ENCODE results near the gene UBL4A. TPM values are rescaled to one million over a fixed set of nuclear protein-coding genes. Genes with fewer than 3 reads are reported as not detected.

UBL4A gene
- polyA plus RNA-seq, 1 donor (not counting 4 experiments of a cell fraction or from before 2014, with no cell fraction given): 15.2 TPM

GRCh38 chrX:154437971-154438893 is 48.2 kb downstream of the UBL4A start:
- peaks cover 4% of the 10 kb centered on the region for H3K9me3 ChIP-seq (ENCODE audit: control insufficient read depth, low read depth, low read length)

GRCh38 chrX:154436983-154437752 is 49.2 kb downstream of the UBL4A start, which contains the start of gene GDI1:
GDI1 (plus strand) TSS chrX:154437154; CDS start chrX:154437255, 101 bp downstream.
- no peak within 1 kb of the TSS for H2AFZ ChIP-seq (ENCODE audit: control insufficient read depth, low read length)
- H3K79me2 ChIP-seq (ENCODE audit: control insufficient read depth, insufficient read depth, low read length): peaks cover 22% of the 10 kb centered on the region
- peaks cover 5% of the 10 kb centered on the region for H4K20me1 ChIP-seq (ENCODE audit: control insufficient read depth, extremely low read depth, insufficient read depth, low read length)
- H3K4me3 ChIP-seq (ENCODE audit: control insufficient read depth in 2 of 3, extremely low read depth in 1 of 3, insufficient read depth in 2 of 3, low read depth in 1 of 3, low read length in 3 of 3): peak within 1 kb of the TSS; percentile 62 to 72 (median 65)
- H3K27ac ChIP-seq (ENCODE audit: control insufficient read depth, insufficient read depth, low read length): no peak within 1 kb of the TSS
- peaks cover 4% of the 10 kb centered on the region for H3K9me3 ChIP-seq (ENCODE audit: control insufficient read depth, low read depth, low read length)
- no peaks in the 10 kb centered on the region for H3K27me3 ChIP-seq (ENCODE audit: control insufficient read depth, extremely low read depth, insufficient read depth, low read length)
- dilution Hi-C loops (cut with MboI; ENCODE audit: extremely low pct_ligation_motif_present, low sequenced_read_pairs): no loop called here
- TF ChIP-seq EZH2 (IDR thresholded peaks at IDR 0.05; ENCODE audit: low read length): no peak
- TF ChIP-seq CTCF (optimal IDR thresholded peaks at IDR 0.05 in 1 of 3, IDR thresholded peaks at IDR 0.05 in 1 of 3, conservative IDR thresholded peaks at IDR 0.05 in 1 of 3; ENCODE audit: extremely low read depth in 1 of 3, insufficient read depth in 2 of 3, low read length in 3 of 3): no peak
- H3K9ac ChIP-seq (ENCODE audit: control insufficient read depth, extremely low read depth, insufficient read depth, low read length): peak within 1 kb of the TSS; percentile 37
- no peaks in the 10 kb centered on the region for H3K9me1 ChIP-seq (ENCODE audit: control insufficient read depth, extremely low read depth, insufficient read depth, low read length)
- peaks cover 4 to 7% of the 10 kb centered on the region in 2 experiments for H3K36me3 ChIP-seq (ENCODE audit: control insufficient read depth in 2 of 2, extremely low read depth in 1 of 2, insufficient read depth in 2 of 2, low read length in 2 of 2)
- H3K4me1 ChIP-seq (ENCODE audit: control insufficient read depth, extremely low read depth, insufficient read depth, low read length): peaks cover 8% of the 10 kb centered on the region
- FAIRE-seq: no peak
- DNase-seq (ENCODE audit: low read depth, low spot score): no peak
- peak within 1 kb of the TSS; percentile 82 for H3K4me2 ChIP-seq (ENCODE audit: control insufficient read depth, extremely low read depth, insufficient read depth, low read depth, low read length)

More at GRCh38 chrX:154437971-154438893, 48.2 kb downstream of the UBL4A start:
- H3K27ac ChIP-seq (ENCODE audit: control insufficient read depth, insufficient read depth, low read length): no peak overlapping the region
- H3K27me3 ChIP-seq (ENCODE audit: control insufficient read depth, extremely low read depth, insufficient read depth, low read length): no peaks in the 10 kb centered on the region
- H3K36me3 ChIP-seq (ENCODE audit: control insufficient read depth in 2 of 2, extremely low read depth in 1 of 2, insufficient read depth in 2 of 2, low read length in 2 of 2): peaks cover 1 to 7% of the 10 kb centered on the region in 2 experiments
- TF ChIP-seq CTCF (optimal IDR thresholded peaks at IDR 0.05 in 1 of 3, IDR thresholded peaks at IDR 0.05 in 1 of 3, conservative IDR thresholded peaks at IDR 0.05 in 1 of 3; ENCODE audit: extremely low read depth in 1 of 3, insufficient read depth in 2 of 3, low read length in 3 of 3) (no peak), EZH2 (IDR thresholded peaks at IDR 0.05; ENCODE audit: low read length) (no peak)
- dilution Hi-C loops (cut with MboI; ENCODE audit: extremely low pct_ligation_motif_present, low sequenced_read_pairs): no loop called here
- DNase-seq (ENCODE audit: low read depth, low spot score) (no peak), FAIRE-seq (no peak)
- H3K4me1 ChIP-seq (ENCODE audit: control insufficient read depth, extremely low read depth, insufficient read depth, low read length): peaks cover 12% of the 10 kb centered on the region
- H3K4me3 ChIP-seq (ENCODE audit: control insufficient read depth in 2 of 3, extremely low read depth in 1 of 3, insufficient read depth in 2 of 3, low read depth in 1 of 3, low read length in 3 of 3): peak overlapping the region; percentile 62 to 72 (median 65)
- peaks cover 5% of the 10 kb centered on the region for H4K20me1 ChIP-seq (ENCODE audit: control insufficient read depth, extremely low read depth, insufficient read depth, low read length)
- H2AFZ ChIP-seq (ENCODE audit: control insufficient read depth, low read length): no peak overlapping the region
- peaks cover 22% of the 10 kb centered on the region for H3K79me2 ChIP-seq (ENCODE audit: control insufficient read depth, insufficient read depth, low read length)
- H3K9ac ChIP-seq (ENCODE audit: control insufficient read depth, extremely low read depth, insufficient read depth, low read length): peak overlapping the region; percentile 37
- no peaks in the 10 kb centered on the region for H3K9me1 ChIP-seq (ENCODE audit: control insufficient read depth, extremely low read depth, insufficient read depth, low read length)
- peak overlapping the region; percentile 82 for H3K4me2 ChIP-seq (ENCODE audit: control insufficient read depth, extremely low read depth, insufficient read depth, low read depth, low read length)

All from keratinocyte (primary cell).